HCT116 (cell line): ENCODE measurements around the gene TGFBI. TPM values are rescaled to one million over a fixed set of nuclear protein-coding genes. Genes with fewer than 3 reads are reported as not detected.

ENCODE experiments used
- ATAC-seq: fragments of 200-7000 bp; cut with Tn5 transposase; 2 replicates; pipeline ENCODE4 v1.9.1; 2020; ENCODE audit warnings: mild to moderate bottlenecking, moderate library complexity
- BruUV-seq: library from RNA; stranded (reverse); fragments of 400-500 nt; replicated peaks from 2 replicates; lab custom pipeline; 2021; lab: Mats Ljungman, UMichigan
- CTCF ChIA-PET: fragments of 300-600 bp; sonication (Branson Sonifier 250); formaldehyde crosslinking; loops from one replicate; lab custom pipeline; 2021; ENCODE audit warnings: antibody characterized with exemption; lab: Charles Lee
- POLR2A ChIA-PET: fragments of 300-600, 350-600 bp; sonication (Branson Sonifier 250); formaldehyde crosslinking; loops from one replicate; lab custom pipeline; 2021; ENCODE audit warnings: antibody characterized with exemption; lab: Charles Lee
- RAD21 ChIA-PET, 2 experiments: fragments of 300-600 bp; sonication (Branson Sonifier 250); formaldehyde crosslinking; loops; one replicate each; lab custom pipeline; 2023; ENCODE audit warnings: low total read pairs in 2 of 2; ENCODE audit not compliant: uncharacterized antibody in 2 of 2, unreplicated experiment in 2 of 2, low non-redundant PET in 1 of 2; lab: Charles Lee
- DNase-seq: peaks from one replicate; pipeline ENCODE4 v3.0.0-alpha.2; 2010; ENCODE audit warnings: low read depth, low spot score
- H2AFZ ChIP-seq: fragments of 200-600 bp; shearing (Covaris generic), sonication (generic); 2 replicates; pipeline ENCODE4 v1.6.1; 2017; ENCODE audit warnings: low read depth, mixed run types, mixed read lengths, antibody characterized with exemption, low read length; ENCODE audit not compliant: poor library complexity, severe bottlenecking
- H3K27ac ChIP-seq: 2 replicates; pipeline ENCODE4 v1.5.1; 2012; ENCODE audit warnings: low read depth, low read length
- H3K27me3 ChIP-seq: fragments of 200-600 bp; sonication (generic); 2 replicates; pipeline ENCODE4 v1.6.1; 2016; ENCODE audit warnings: mixed run types, low read length, mixed read lengths; ENCODE audit not compliant: insufficient read depth
- H3K36me3 ChIP-seq, 2 experiments: fragments of 200-500 bp in 1 of 2; fragments of 200-600 bp in 1 of 2; sonication (Bioruptor generic) in 1 of 2; sonication (generic) in 1 of 2; 2 replicates each; pipeline versions ENCODE4 v1.5.1 to v1.6.1; 2014 to 2016; ENCODE audit warnings: low read length in 2 of 2, inconsistent platforms in 1 of 2, mixed read lengths in 1 of 2, mixed run types in 1 of 2; ENCODE audit not compliant: insufficient read depth in 2 of 2, control insufficient read depth in 1 of 2
- H3K4me1 ChIP-seq, 2 experiments: fragments of 200-600 bp in 1 of 2; sonication (generic) in 1 of 2; 2 replicates each; pipeline versions ENCODE4 v1.5.1 to v1.6.1; 2012 to 2017; ENCODE audit warnings: low read length in 2 of 2, inconsistent platforms in 1 of 2, mild to moderate bottlenecking in 1 of 2, mixed read lengths in 1 of 2, mixed run types in 1 of 2, moderate library complexity in 1 of 2; ENCODE audit not compliant: insufficient read depth in 2 of 2, control insufficient read depth in 1 of 2
- H3K4me2 ChIP-seq: fragments of 200-600 bp; sonication (generic); 2 replicates; pipeline ENCODE4 v1.6.1; 2017; ENCODE audit warnings: mixed run types, low read length, mixed read lengths
- H3K4me3 ChIP-seq, 2 experiments: fragments of 200-600 bp in 1 of 2; sonication (generic) in 1 of 2; replicated peaks in 1 of 2; 2 replicates each; pipeline ENCODE4 v1.5.1; 2011 to 2016; ENCODE audit warnings: low read length in 2 of 2, control low read depth in 1 of 2, low read depth in 1 of 2, mild to moderate bottlenecking in 1 of 2, mixed read lengths in 1 of 2, mixed run types in 1 of 2
- H3K79me2 ChIP-seq: fragments of 200-600 bp; sonication (generic); 2 replicates; pipeline ENCODE4 v1.6.1; 2017; ENCODE audit warnings: mild to moderate bottlenecking, mixed run types, low read length, moderate library complexity, mixed read lengths; ENCODE audit not compliant: insufficient read depth
- H3K9ac ChIP-seq: fragments of 200-600 bp; sonication (generic); 2 replicates; pipeline ENCODE4 v1.6.1; 2016; ENCODE audit warnings: low read length, mixed read lengths
- H3K9me2 ChIP-seq: fragments of 200-600 bp; sonication (generic), shearing (Covaris generic); 2 replicates; pipeline ENCODE4 v1.6.1; 2017; ENCODE audit warnings: mixed run types, mild to moderate bottlenecking, moderate library complexity; ENCODE audit not compliant: insufficient read depth
- H3K9me3 ChIP-seq, 2 experiments: fragments of 200-500 bp in 1 of 2; fragments of 200-600 bp in 1 of 2; sonication (Bioruptor generic) in 1 of 2; sonication (generic) in 1 of 2; 2 replicates each; pipeline ENCODE4 v1.6.1; 2014 to 2017; ENCODE audit warnings: low read length in 2 of 2, mixed read lengths in 2 of 2, inconsistent platforms in 1 of 2, low read depth in 1 of 2, mild to moderate bottlenecking in 1 of 2, mixed run types in 1 of 2, moderate library complexity in 1 of 2; ENCODE audit not compliant: control insufficient read depth in 1 of 2, insufficient read depth in 1 of 2
- H4K20me1 ChIP-seq: fragments of 200-600 bp; sonication (generic), shearing (Covaris generic); 2 replicates; pipeline ENCODE4 v1.6.1; 2017; ENCODE audit warnings: mixed run types, mild to moderate bottlenecking, moderate library complexity; ENCODE audit not compliant: insufficient read depth
- CBX3 ChIP-seq: IDR thresholded peaks from 2 replicates; pipeline ENCODE4 v1.6.1; 2012; ENCODE audit warnings: low read depth
- CTCF ChIP-seq, 3 experiments: fragments of 200-600 bp in 1 of 3; sonication (generic) in 1 of 3; IDR thresholded peaks in 2 of 3; conservative IDR thresholded peaks in 1 of 3; 2 replicates each; pipeline ENCODE4 v1.5.1; 2012 to 2017; ENCODE audit warnings: low read depth in 2 of 3, low read length in 2 of 3, antibody characterized with exemption in 1 of 3, borderline replicate concordance in 1 of 3, control low read depth in 1 of 3, mild to moderate bottlenecking in 1 of 3, mixed read lengths in 1 of 3, mixed run types in 1 of 3, moderate library complexity in 1 of 3; ENCODE audit not compliant: insufficient read depth in 1 of 3
- EGR1 ChIP-seq: IDR thresholded peaks from 2 replicates; pipeline ENCODE4 v1.6.1; 2012; ENCODE audit warnings: low read depth
- ELF1 ChIP-seq: IDR thresholded peaks from 2 replicates; pipeline ENCODE4 v1.6.1; 2012; ENCODE audit warnings: low read depth, borderline replicate concordance
- EZH2 ChIP-seq: fragments of 200-600 bp; sonication (generic); IDR thresholded peaks from 2 replicates; pipeline ENCODE4 v1.6.1; 2017; ENCODE audit warnings: antibody characterized with exemption, mixed run types
- FOSL1 ChIP-seq: IDR thresholded peaks from 2 replicates; pipeline ENCODE4 v1.6.1; 2012; ENCODE audit warnings: low read depth
- JUND ChIP-seq: IDR thresholded peaks from 2 replicates; pipeline ENCODE4 v1.6.1; 2012
- MAX ChIP-seq: IDR thresholded peaks from 2 replicates; pipeline ENCODE4 v1.6.1; 2012
- POLR2A ChIP-seq: IDR thresholded peaks from 2 replicates; pipeline ENCODE4 v1.7.0; 2011; ENCODE audit warnings: borderline replicate concordance; ENCODE audit not compliant: insufficient read depth, insufficient read length; ENCODE audit errors: extremely low read depth
- RAD21 ChIP-seq: IDR thresholded peaks from 2 replicates; pipeline ENCODE4 v1.6.1; 2012; ENCODE audit warnings: low read depth, mild to moderate bottlenecking
- TCF7L2 ChIP-seq: IDR thresholded peaks from 2 replicates; pipeline ENCODE4 v1.7.0; 2011; ENCODE audit warnings: borderline replicate concordance, inconsistent platforms; ENCODE audit not compliant: insufficient read depth, insufficient read length; ENCODE audit errors: extremely low read depth
- YY1 ChIP-seq: IDR thresholded peaks from 2 replicates; pipeline ENCODE4 v1.6.1; 2011; ENCODE audit warnings: low read length, low read depth, moderate library complexity, mild to moderate bottlenecking; ENCODE audit not compliant: insufficient replicate concordance; ENCODE audit errors: extremely low read depth
- ZFX ChIP-seq: fragments of 450-650 bp; IDR thresholded peaks from 2 replicates; pipeline ENCODE4 v1.6.1; 2017
- intact Hi-C: fragments of 100-400 bp; cut with micrococcal nuclease; formaldehyde crosslinking; loops from 2 replicates; pipeline ENCODE4 v1.10.0; 2022
- total RNA-seq: library from RNA; stranded (reverse); gene quantifications from one replicate; pipeline ENCODE4 v1.2.1, GENCODE V29; 2021; ENCODE audit not compliant: unreplicated experiment

Gene TGFBI
- total RNA-seq, 1 experiment from 2014 or later: 0.64 TPM

- Histone ChIP-seq H3K9ac (no peak overlapping the region), H3K9me3 (no peaks in the 10 kb centered on the region), H3K27me3 (peaks cover 34% of the 10 kb centered on the region; the same call in 1 of the 2 replicates), H2AFZ (no peak overlapping the region), H3K4me1 (no peaks in the 10 kb centered on the region), H3K4me3 (no peak overlapping the region), H3K27ac (no peak overlapping the region), H4K20me1 (no peaks in the 10 kb centered on the region), H3K36me3 (no peaks in the 10 kb centered on the region), H3K9me2 (no peaks in the 10 kb centered on the region), H3K79me2 (no peaks in the 10 kb centered on the region), H3K4me2 (no peak overlapping the region)
- intact Hi-C loops: no loop called here
- no TSS peak for BruUV-seq
- CTCF ChIA-PET: interaction anchor here (1.8 kb wide), 1 partner anchor 9 kb away, joined by 11 read pairs; no protein-coding TSS in a partner anchor
- TF ChIP-seq EGR1 (no peak), ZFX (no peak), ELF1 (no peak), FOSL1 (no peak), EZH2 (no peak), YY1 (no peak)
- POLR2A ChIA-PET: no interaction called here
- DNase-seq (no peak), ATAC-seq (no peak)
- RAD21 ChIA-PET: no interaction called here
Observed at GRCh38 chr5:135986401-135986800, 42.4 kb upstream of the TGFBI start.

DNA sequence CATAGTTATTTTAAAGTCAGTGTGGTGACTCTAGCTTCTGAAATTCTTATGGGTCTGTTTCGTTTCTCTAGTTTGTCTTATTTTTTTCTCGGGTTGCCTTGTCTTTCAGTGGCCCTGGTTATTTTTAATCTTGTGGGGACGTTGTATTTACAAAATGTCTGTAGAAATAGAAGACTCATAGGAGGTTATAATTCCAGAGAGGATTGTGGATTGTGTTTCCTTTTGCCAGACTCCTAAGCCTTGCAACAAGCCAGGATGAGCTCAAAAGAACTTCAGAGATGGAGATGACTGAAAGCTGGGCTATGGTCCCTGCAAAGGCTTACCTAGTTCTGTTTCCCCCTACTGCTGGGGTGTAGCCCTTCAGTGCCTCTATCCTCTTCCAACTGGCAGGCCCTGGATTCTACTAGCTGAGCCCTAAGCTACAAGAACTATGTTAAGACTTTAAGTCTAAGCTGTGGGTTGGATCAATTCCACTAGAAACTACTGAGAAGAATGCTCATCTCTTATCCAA lies 41.8 kb upstream of the TGFBI start:
- Histone ChIP-seq H3K9ac (no peak overlapping the region), H3K4me3 (no peak overlapping the region), H3K27ac (no peak overlapping the region), H3K36me3 (no peaks in the 10 kb centered on the region), H3K9me2 (no peaks in the 10 kb centered on the region), H2AFZ (no peak overlapping the region), H3K4me1 (no peaks in the 10 kb centered on the region), H4K20me1 (no peaks in the 10 kb centered on the region), H3K4me2 (no peak overlapping the region), H3K27me3 (peaks cover 36% of the 10 kb centered on the region; the same call in 1 of the 2 replicates), H3K79me2 (no peaks in the 10 kb centered on the region), H3K9me3 (no peaks in the 10 kb centered on the region)
- ChIA-PET POLR2A (no interaction called here), CTCF (interaction anchor here (1.8 kb wide), 1 partner anchor 9 kb away, joined by 11 read pairs; no protein-coding TSS in a partner anchor), RAD21 (no interaction called here)
- no peak for ATAC-seq
- DNase-seq: no peak
- intact Hi-C loops: no loop called here
- no TSS peak for BruUV-seq
- no peak for TF ChIP-seq JUND
- no peak for TF ChIP-seq MAX
- no peak for TF ChIP-seq EGR1
- no peak for TF ChIP-seq RAD21
- no peak for TF ChIP-seq POLR2A
- TF ChIP-seq CTCF (IDR thresholded peaks at IDR 0.05 in 2 of 3, conservative IDR thresholded peaks at IDR 0.05 in 1 of 3; ENCODE audit: borderline replicate concordance in 1 of 3, insufficient read depth in 1 of 3, low read depth in 2 of 3, low read length in 2 of 3): no peak
- TF ChIP-seq CBX3: no peak
- no peak for TF ChIP-seq TCF7L2
